WI38 (cell line): ENCODE measurements around the gene CADM1.

Experiments
- H3K4me3 ChIP-seq: 2 replicates; pipeline ENCODE4 v1.5.1; 2011; ENCODE audit warnings: low read depth, mild to moderate bottlenecking, control low read depth, low read length
- TF ChIP-seq, protein P1 (sequence below): IDR thresholded peaks from 2 replicates; pipeline ENCODE4 v1.5.1; 2012; ENCODE audit warnings: low read depth, mild to moderate bottlenecking, control low read depth, low read length

Gene CADM1

DNA sequence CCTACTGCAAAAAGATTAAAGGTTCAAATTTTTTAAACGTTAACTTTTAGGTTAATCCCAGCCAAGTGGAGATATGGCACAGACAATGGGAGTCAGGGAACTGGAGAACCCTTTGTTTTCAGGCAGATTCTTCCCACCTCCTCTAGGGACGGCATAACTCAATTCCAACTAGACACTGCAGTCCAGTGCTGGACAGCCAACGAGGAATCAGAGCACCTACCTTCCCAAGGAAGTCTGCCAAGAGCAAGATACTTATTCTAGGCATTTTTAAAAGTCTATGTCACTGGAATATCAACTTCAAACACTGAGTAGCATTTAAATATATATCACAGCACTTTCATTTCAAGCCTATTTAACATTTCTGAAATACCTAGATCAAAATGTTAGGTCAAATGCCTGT is 7.3 kb downstream of the CADM1 start:
- TF ChIP-seq, protein P1, sequence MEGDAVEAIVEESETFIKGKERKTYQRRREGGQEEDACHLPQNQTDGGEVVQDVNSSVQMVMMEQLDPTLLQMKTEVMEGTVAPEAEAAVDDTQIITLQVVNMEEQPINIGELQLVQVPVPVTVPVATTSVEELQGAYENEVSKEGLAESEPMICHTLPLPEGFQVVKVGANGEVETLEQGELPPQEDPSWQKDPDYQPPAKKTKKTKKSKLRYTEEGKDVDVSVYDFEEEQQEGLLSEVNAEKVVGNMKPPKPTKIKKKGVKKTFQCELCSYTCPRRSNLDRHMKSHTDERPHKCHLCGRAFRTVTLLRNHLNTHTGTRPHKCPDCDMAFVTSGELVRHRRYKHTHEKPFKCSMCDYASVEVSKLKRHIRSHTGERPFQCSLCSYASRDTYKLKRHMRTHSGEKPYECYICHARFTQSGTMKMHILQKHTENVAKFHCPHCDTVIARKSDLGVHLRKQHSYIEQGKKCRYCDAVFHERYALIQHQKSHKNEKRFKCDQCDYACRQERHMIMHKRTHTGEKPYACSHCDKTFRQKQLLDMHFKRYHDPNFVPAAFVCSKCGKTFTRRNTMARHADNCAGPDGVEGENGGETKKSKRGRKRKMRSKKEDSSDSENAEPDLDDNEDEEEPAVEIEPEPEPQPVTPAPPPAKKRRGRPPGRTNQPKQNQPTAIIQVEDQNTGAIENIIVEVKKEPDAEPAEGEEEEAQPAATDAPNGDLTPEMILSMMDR, result no peak
- H3K4me3 ChIP-seq, result no peak overlapping the region

DNA sequence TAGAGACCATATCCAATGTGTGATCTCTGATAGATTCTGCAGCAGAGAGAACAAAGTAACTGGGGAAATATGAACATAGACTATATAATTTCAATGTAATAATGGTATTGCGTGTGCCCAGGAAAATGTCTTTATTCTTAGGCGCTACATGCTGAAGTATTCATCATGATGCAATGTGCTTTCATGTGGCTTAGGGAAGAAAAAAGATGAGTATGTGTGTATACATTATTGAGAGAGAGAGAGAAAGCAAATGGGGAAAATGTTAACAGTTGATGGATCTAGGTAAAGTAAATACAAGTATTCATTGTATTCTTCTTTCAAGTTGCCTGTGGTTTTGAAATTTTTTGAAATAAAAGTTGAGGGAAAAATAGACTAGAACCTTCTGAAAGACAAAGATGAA is 10.3 kb downstream of the CADM1 start:
- no peak overlapping the region for H3K4me3 ChIP-seq
- TF ChIP-seq, protein P1, result no peak

DNA sequence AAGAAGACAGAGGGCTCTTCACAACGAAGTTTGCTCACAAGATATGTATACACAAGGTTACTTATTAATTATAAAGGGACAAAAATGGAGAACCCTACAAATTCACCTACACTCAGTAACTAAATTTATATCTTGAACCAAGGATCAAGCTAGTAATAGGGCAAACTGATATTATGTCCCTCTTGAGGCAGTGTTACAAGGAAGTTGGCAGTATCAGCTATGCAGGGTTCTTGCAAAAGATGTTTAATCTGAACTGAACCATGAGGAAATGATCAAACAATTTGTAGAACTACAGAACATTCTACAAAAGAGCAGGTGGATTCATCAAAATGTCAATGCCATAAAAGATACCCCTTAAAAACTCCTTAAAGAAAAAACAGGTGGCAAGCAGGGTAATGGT is 10.7 kb downstream of the CADM1 start:
- TF ChIP-seq, protein P1, result no peak

DNA sequence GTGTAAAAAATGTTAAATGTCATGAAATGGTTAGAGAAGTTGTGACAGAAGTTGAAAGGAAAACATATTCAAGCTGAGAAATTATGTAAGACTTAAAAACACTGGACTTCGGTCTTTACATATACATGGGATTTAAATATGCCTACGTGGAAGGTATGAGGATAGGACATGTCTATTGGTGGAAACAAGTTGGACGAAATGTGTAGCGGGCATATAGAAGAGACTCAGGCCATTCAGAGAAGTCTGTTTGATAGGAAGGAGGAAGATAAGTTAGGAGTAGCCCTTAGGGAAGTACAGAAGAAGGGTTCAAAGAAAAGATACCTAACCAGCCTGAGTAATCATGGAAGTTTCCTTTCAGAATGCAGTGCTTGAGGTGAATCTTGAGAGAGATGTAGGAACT is 14.7 kb downstream of the CADM1 start:
- H3K4me3 ChIP-seq, result no peak overlapping the region
- TF ChIP-seq, protein P1, result no peak

More for the DNA sequence above, 10.7 kb downstream of the CADM1 start:
- no peak overlapping the region for H3K4me3 ChIP-seq

DNA sequence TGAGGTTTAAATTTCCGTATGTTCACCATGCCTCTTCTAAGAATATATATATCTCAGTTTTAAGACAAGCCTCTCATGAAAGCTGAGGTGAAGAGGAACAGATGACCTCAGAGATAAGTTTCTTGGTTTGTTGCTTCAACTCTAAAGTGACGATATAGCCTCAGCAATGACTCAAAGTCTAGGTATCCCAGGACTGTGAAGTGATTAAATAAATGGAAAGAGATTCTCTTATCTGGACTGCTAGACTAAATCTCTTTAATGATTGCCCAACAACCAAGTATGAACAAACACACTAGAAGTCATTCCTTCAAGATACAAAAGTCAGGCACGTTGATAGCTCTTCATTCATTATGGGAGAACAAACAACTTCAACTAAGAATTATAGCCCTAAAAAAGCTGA is 15.3 kb downstream of the CADM1 start:
- H3K4me3 ChIP-seq, result no peak overlapping the region
- TF ChIP-seq, protein P1, result no peak

DNA sequence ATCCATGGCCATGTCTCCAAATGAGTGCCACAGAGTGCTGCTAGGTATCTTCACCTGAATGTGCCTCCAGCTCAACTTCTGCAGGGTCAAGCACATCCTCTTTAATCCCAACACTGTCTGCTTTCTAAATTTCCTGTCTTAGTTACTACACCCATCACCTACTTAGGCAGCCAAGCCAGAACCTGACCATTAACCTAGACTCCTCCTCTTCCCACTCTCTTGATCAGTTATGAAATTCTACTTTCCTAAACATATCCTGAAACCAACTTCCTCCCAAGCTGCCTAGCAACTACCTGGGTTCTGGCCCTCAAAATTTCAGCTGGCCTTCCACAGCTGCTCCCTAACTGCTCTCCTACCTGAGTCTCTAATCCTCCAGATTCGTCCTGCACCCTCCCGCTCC is 22.7 kb downstream of the CADM1 start:
- no peak overlapping the region for H3K4me3 ChIP-seq
- TF ChIP-seq, protein P1, result no peak

DNA sequence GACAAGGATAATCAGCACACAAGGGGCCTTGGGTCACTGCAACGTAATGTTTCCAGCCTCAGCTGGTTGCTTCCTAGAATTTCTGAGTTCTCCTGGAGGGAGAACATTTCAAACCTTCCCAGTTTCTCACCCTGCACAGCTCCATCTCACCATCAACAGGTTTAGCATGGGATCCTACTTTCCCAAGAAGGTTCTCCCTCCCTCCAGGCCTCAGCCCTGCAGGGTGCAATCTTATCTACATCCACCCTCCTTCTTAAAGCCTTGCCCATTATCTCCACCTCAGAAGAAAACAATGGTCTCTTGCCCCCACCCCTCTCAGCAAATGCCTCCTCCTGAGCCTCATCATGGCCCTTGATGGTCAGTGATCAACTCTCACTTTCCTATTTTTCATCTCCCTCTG is 23.6 kb downstream of the CADM1 start:
- H3K4me3 ChIP-seq, result no peak overlapping the region
- TF ChIP-seq, protein P1, result no peak
